Activated CD4-positive, CD25-positive, alpha-beta regulatory T cell treated with anti-CD3 and anti-CD28 coated beads, Interleukin-2, amount 50 U/mL, for 16 hours (primary cell): ENCODE data around the gene SPACA5.
"Not testable (repeated sequence)": the region's sequence is repeated elsewhere in the genome, so short reads cannot be mapped to it uniquely, and the experiment has no call there.

ENCODE experiments used
- DNase-seq: peaks from one replicate; pipeline ENCODE4 v3.0.0-alpha.2; 2020; ENCODE audit warnings: low read depth, low spot score

Gene SPACA5

DNA sequence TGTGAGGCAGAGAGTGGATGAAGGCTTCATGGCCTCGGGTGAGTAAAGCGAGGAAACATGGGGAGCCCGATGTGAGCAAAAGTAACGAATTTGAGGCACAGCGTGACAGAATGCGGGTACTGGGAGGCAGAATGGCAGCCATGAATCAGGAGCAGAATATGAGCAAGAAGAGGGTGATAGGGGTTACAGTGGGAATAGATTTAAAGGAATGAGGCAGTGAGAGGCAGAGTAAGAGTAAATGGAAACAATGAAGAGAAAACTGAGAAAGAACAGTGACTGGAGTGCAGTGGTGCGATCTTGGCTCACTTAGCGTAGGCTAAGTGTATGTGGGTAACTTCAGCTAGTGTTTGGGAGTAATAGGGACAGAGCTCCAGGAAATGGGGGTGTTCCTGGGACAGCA is at the start of gene SPACA5:
TSS of gene SPACA5 (plus strand) at position 301 of the 400 bp plus-strand sequence. CDS start 815 bp downstream, outside the sequence.
- not testable (repeated sequence) for DNase-seq

DNA sequence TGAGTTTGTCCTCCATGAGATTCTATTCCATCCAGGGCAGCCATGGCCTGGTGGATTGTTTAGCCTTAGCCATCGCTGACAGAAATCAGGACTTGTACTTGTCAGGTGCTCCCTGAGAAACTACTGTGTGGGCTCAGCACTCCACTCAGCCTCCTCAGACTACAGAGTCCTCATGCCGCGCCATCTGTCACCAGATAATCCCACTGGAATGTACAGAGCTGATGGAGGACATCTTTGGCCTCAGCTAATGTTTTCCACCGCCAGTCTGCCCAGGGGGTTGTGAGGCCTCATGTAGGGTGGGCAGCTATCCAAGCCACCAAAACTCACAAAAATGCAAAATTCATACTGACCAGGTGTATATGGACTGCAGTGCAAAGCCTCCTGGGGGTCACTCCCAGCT is 48.6 kb upstream of the SPACA5 start:
- DNase-seq, result not testable (repeated sequence)

DNA sequence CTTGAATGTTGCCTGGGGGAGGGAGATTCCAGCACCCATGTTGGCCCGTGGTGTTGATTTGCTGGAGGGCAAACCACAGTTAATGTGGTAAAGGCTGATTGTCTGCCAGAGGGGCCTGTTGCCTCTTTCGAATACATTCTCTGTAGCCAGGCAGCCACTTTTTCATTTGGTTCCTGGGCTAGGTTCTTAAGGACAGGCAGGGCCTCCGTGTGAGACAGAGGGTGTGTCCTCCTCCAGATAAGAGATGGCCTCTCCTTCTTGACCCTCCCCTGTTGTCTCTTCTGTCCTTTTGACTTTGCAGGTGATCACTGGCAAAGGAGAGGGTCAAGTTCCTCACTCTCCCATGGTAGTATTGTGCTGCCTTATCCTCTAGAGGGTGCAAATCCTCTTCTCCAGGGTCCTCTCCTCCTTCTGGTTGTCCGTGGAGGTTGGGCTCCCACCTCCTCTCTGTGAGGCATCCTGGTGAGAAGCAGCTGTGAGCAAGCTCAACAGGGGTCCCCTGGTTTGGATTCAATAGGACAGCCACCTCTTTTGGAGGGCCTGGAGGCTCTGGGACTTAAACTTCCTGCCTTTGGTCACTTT is 47.9 kb upstream of the SPACA5 start:
- DNase-seq, result no peak

DNA sequence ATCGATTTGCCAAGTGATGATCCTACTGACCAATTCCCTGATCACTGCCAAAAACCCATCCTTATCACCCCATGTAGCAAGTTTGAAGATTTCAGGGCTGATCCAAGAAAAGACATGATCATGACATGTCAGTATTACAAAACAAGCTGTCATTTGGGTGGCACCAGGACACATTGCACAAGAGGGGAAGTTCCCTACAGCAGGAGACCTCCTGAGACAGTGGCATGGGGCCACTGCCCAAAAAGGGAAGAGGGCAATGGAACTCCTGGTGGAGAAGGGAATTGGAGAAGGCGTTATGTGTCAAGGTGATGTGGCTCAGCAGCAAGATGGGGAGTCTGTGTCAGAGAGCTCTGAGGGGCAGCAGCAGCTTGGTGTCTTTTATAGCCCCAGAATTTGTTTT is 46.4 kb upstream of the SPACA5 start:
- no peak for DNase-seq

DNA sequence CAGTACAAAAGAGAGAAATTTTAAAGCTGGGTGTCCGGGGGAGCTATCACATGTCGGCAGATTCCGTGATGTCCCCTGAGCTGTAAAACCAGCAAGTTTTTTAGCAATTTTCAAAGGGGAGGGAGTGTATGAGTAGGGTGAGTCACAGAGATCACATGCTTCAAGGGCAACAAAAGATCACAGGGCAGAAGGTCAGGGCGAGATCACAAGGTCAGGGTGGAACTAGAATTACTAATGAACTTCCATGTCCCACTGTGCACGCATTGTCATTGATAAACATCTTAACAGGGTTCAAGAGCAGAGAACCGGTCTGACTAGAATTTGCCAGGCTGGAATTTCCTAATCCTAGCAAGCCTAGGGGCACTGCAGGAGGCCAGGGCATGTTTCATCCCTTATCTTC is 45.0 kb upstream of the SPACA5 start:
- DNase-seq, result not testable (repeated sequence)

DNA sequence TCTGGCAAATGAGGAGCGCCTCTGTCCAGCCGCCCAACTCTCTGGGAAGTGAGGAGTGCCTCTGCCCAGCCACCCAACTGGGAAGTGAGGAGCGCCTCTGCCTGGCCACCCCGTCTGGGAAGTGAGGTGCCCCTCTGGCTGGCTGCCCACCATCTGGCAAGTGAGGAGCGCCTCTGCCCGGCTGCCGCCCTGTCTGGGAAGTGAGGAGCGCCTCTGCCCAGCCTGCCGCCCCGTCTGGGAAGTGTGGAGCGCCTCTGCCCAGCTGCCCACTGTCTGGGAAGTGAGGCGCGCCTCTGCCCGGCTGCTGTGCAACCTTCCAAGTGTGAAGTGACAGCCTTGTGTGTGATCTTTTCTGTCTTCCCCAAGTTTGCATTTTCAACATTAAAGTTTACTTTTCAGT is 41.3 kb upstream of the SPACA5 start:
- not testable (repeated sequence) for DNase-seq

DNA sequence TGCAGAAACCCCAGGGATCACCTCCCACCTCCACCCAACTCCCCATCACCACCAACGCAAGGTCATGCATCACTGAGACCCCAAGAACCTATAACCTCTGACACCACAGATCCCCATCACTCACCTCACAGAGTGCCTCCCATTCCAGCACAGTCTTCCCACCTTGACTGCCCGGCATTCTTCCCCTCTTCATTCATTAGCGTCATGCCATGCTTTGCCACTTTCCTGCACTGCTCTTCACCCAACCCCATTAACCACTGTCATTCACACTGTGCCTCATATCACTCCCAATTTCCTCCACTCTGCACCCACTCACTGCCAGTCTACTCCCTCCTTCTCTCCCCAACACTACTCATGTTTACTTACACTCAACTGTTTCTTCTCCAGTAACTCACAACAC is 33.6 kb upstream of the SPACA5 start:
- DNase-seq, result no peak

DNA sequence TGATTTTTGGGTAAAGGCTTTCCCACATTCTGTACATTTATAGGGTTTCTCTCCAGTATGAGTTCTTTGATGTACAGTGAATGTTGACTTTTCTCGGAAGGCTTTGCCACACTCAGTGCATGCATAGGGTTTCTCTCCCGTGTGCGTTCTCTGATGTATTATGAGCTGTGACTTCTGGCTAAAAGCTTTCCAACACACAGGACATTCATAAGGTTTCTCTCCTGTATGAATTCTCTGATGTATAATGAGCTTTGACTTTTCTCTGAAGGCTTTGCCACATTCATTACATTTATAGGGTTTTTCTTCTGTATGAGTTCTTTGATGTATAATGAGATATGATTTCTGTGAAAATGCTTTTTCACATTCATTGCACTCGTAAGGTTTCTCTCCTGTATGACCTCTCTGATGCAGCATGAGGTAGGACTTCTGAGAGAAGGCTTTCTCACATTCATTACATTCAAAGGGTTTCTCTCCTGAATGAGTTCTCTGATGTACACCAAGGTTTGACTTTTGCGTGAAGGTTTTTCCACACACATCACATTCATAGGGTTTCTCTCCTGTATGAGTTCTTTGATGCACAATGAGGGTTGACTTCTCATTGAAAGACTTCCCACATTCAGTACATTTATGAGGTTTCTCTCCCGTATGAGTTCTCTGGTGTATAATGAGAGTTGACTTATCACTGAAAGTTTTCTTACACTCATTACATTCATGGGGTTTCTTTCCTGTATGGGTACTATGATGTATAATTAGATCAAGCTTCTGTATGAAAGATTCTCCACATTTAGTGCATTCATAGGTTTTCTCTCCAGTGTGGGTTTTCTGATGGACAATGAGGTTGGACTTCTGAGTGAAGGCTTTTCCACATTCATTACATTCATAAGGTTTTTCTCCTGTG is 30.3 kb upstream of the SPACA5 start:
- DNase-seq, result no peak

DNA sequence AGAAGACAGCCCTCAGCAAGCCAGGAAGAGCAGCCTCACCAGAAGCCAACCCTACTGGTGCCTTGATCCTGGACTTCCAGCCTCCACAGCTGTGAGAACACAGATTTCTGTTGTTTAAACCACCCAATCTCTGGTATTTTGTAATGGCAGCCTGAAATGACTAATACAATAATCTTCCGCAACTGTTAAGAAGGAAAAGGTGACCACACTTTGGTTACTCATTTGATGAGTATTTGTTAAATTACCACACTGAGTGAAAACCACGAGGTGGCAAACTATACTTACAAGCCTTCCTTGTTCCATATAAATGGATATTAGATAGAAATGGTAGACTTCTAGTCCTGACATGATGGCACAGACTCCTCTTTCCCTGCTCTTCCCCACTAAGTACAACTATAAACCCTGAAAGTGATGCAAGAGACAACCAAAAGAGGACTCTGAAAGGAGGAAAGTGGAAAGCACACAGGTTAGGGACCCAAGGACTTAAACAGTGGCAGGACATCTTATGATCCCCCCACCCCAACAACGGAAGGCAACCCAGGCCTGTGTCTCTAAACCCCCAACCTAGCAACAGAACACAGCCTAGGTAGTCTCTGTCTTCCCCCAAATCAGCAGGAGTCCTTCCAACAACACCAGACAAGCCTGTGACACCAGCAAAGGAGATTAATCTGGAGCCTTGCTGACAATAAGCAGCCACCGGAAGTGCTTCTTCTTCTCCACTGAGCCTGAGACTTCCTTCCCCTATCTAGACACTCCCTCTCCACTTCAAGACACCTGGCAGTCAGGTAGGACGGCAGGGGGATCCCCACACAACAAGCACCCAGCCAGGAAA is 15.3 kb upstream of the SPACA5 start:
- DNase-seq, result no peak

DNA sequence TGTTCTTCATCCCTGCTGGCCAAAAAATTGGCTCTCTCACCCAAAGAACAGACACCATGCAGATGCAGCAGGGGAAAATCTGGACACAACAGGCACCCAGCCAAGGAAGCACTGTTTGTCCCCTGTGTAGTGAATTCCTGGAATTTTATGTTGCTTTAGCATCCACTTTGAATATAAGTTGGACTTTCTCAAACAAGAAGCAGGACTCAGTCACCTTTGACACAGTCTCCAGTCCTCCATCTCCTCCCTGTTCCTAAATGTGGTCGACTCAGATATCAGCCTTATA is 14.8 kb upstream of the SPACA5 start:
- DNase-seq, result no peak

DNA sequence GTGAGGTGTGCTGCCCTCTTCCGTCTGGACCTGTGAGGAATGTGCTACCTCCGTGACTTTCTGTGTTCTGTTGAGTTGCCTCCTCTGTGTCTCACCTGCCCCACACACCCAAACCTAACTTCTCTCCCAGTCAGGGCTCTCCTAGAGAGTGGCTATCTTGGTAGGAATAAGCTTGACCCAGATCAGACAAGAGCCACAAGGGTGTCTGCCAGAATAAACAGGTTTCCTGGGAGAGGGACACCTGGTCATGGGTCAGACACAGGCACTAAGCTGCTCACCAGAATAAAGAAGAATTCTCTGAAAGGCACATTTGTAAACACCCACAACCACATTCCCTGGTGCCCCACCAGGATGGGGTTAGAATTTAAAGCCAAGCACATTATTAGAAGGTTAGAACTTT is 14.1 kb upstream of the SPACA5 start:
- no peak for DNase-seq

DNA sequence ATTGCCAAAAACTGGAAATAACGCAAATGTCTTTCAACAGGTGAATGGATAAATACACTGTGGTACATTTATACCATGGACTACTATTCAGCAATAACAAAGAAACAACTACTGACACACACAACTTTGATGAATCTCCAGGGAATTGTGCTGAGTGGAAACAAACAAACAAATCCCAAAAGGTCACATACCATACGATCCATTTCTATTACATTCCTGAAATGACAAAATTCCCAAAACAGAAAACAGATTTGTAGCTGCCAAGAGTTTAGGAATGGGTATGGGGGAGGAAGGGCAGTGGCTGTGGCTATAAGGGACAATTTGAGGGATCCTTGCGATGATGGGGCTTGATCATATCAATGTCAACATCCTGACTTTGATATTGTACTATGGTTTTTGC is 5.5 kb upstream of the SPACA5 start:
- DNase-seq, result no peak

DNA sequence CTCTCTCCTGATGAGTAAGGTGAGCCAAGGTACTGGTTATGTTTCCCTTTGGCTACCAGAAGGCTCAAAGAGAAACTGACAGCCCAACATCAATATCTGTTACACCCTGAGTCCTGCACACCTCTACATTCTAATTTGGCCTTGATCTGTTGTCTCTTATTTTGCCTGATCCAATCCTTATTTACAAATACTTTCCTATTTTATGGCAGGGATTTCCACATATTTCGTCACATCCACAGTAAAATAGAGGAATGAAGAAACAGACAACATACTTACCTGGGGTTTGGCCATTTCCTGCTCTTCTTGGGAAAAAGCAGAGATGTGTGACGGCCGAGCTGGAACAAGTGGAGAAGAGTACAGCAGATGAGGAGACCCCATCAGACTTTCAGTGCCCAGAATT is 4.5 kb upstream of the SPACA5 start:
- no peak for DNase-seq

DNA sequence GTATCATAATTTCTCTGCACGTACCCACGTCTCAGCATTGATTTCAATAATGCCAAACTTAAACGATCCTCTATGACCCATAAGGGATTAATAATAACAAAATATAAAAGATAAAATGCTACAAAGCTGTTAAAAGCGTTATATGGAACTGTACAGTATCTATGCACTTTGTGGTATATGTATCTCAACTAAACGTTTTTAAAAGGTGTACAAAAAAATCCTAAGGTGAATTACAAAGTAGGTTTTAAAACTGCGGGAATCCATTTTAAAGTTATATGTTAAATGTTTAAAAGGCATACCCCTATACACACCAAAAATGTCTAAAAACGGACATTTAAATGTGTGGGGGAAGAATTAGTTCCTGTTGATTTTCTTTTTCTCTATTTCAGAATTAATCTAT is 3.9 kb upstream of the SPACA5 start:
- no peak for DNase-seq

DNA sequence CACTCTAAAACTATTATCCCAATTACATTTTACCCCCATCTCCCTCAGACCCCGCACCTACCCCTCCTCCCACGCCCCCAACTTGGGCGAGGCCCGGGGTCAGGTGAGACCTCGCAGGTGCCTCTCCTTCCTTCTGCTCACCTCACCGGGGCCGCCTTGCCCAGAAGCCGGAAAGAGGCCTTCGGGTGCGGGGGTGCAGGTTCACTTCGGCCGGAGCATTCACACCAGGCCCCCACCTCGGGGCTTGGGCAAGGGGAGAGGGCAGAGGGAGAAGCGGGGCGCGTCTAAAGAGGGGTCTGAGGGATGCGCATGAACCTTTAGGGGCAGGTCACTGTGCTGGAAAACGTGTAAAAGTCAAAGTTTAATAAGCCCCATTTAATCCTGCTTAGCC is 3.4 kb upstream of the SPACA5 start:
- no peak for DNase-seq

DNA sequence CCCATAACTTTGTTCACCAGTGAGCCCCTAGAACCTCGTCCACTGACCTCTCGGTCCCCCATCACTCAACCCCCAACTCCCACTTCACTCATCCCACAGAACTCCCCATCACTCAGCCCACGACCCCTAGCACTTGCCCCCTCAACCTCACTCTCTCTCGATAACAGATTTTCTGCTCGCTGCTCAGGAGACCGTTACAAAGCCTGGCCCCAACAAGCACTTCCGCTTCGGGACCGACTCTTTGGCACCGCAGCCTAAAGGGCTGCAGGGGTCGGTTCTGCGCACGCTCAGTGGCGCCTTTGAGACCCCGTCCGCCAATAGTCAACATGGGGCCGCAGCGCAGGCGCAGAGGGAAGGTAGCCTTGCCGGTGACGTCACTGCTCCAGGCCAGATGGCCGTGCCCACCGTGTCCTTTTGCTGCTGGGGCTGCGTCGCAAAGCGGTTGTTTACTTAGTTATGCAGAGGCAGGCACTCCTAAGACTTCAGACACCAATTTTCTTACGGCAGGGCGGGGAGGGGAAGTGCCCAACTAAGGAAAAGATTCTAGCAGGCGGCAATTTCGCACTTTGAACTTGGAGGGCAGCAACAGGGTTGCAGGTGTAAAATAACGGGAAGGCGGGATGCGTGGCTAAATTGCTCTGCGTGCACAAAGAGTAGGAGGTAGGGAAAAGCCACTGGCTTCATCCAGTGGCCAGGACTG is 2.9 kb upstream of the SPACA5 start, which contains the start of gene ZNF182:
TSS of gene ZNF182 (minus strand) at position 232 of the 700 bp plus-strand sequence. CDS start 1,380 bp downstream, outside the sequence.
- DNase-seq, result peak; percentile 85

DNA sequence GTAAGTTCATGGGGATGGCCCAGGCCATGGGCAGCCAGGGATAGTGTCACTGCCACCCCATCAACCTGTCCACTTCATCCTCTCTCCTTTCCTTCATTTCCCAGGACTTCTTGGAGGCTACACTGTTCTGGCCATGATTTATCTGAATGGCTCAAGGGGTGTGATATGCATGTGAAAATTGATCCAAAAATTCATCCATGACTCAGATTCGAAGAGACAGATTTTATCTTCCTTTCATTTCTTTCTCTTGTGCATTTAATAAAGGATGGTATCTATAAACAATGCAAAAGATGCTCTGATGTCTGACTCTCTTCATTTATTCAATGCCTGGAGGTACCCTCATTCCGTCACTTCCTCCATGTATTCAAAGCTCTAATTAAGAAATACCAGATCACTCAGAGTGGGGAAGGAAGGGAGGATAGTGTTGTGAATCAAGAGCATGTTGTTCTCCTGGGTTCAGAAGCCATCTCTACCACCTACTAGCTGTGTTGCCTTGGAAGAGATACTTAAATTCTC is 2.7 kb downstream of the SPACA5 start:
- not testable (repeated sequence) for DNase-seq

DNA sequence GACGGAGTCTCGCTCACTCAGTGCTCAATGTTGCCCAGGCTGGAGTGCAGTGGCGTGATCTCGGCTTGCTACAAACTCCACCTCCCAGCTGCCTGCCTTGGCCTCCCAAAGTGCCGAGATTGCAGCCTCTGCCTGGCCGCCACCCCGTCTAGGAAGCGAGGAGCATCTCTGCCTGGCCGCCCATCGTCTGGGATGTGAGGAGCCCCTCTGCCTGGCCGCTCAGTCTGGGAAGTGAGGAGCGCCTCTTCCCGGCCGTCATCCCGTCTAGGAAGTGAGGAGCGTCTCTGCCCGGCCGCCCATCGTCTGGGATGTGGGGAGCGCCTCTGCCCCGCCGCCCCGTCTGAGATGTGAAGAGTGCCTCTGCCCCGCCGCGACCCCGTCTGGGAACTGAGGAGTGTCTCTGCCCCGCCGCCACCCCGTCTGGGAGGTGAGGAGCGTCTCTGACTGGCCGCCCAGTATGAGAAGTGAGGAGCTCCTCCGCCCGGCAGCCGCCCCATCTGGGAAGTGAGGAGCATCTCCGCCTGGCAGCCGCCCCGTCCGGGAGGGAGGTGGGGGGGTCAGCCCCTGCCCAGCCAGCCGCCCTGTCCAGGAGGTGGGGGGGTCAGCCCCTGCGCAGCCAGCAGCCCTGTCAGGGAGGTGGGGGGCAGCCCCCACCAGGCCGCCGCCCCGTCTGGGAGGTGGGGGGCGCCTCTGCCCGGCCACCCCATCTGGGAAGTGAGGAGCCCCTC is 10.0 kb downstream of the SPACA5 start:
- not testable (repeated sequence) for DNase-seq

DNA sequence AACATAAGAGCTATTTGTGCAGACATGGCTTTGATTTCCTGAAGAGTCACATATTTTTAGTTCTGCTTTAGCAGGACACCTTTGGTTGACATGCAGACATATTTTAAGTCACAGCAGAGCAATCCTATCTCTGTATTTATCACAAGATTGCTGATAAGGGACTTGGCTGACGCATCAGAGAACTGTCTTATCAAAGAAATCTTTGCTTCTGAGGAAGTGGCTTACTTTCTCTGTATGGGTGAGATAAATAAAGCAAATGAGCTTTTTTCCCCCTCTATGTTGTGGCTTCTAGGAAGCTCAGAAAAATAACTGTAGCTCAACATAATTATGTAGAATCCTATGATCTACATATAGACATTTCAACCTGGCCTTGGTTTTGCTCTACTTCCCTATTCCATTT is 13.1 kb downstream of the SPACA5 start:
- not testable (repeated sequence) for DNase-seq

DNA sequence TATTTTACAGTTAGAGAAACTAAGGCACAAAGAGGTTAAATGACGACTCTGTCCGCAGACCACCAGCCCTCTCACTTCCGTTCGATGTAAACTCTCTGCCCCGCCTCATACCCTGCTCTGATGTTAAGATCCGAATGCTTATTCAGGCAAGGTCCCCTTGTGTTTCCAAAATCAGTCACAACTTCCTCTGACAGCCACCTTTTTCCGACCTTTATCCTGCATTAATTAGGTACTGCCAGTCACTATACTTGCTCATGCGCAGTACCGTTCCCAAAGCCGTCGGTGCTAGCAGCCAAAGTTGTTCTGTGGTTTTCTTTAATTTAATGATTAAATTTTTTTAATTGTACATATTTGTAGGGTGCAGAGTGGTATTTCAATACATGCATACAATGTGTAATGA is 13.7 kb downstream of the SPACA5 start:
- not testable (repeated sequence) for DNase-seq
